GM19438 (cell line): ENCODE results near the gene HARS2.
A peak's percentile ranks its signal among the peaks of the same experiment; 100 is the strongest.
"Not testable (repeated sequence)": the region's sequence is repeated elsewhere in the genome, so short reads cannot be mapped to it uniquely, and the experiment has no call there.

Source experiments
- ATAC-seq: cut with Tn5 transposase; IDR thresholded peaks from one replicate; pipeline ENCODE4 v1.9.1; 2021; ENCODE audit warnings: low read depth; ENCODE audit not compliant: unreplicated experiment

The HARS2 gene

GRCh38 chr5:140690941-140691924, at the start of gene HARS2, which contains the start of gene HARS1:
TSS of gene HARS2 (plus strand) at chr5:140691455. CDS start at chr5:140691649, 194 bp downstream.
TSS of gene HARS1 (minus strand) at chr5:140691370. CDS start at chr5:140691304, 66 bp downstream.
- peak; percentile 98 for ATAC-seq

- no peak for ATAC-seq
Measured at GRCh38 chr5:140641716-140642115, 49.5 kb upstream of the HARS2 start.

GRCh38 chr5:140642718-140643117, 48.5 kb upstream of the HARS2 start:
- ATAC-seq = no peak

- peak; percentile 40 for ATAC-seq
Measured at GRCh38 chr5:140647042-140647419, 44.2 kb upstream of the HARS2 start.

GRCh38 chr5:140658870-140659269, 32.4 kb upstream of the HARS2 start:
- no peak for ATAC-seq

- not testable (repeated sequence) for ATAC-seq
Measured at GRCh38 chr5:140660371-140660770, 30.9 kb upstream of the HARS2 start.

GRCh38 chr5:140664030-140664358, 27.3 kb upstream of the HARS2 start:
- no peak for ATAC-seq

- ATAC-seq = peak; percentile 97
Measured at GRCh38 chr5:140664359-140665119, 26.7 kb upstream of the HARS2 start, which contains the start of gene WDR55. TSS of gene WDR55 (plus strand) at chr5:140664904. CDS start at chr5:140664913, 9 bp downstream.

GRCh38 chr5:140671035-140671434, 20.2 kb upstream of the HARS2 start:
- ATAC-seq = not testable (repeated sequence)

- no peak for ATAC-seq
Measured at GRCh38 chr5:140671472-140672125, 19.7 kb upstream of the HARS2 start.

GRCh38 chr5:140672455-140673186, 18.6 kb upstream of the HARS2 start:
- ATAC-seq = no peak

- no peak for ATAC-seq
Measured at GRCh38 chr5:140673187-140673976, 17.9 kb upstream of the HARS2 start, which contains the start of gene DND1. TSS of gene DND1 (minus strand) at chr5:140673576. CDS start at chr5:140673542, 34 bp downstream.

GRCh38 chr5:140674211-140674610, 17.0 kb upstream of the HARS2 start:
- ATAC-seq = no peak

GRCh38 chr5:140674629-140675028, 16.6 kb upstream of the HARS2 start:
- no peak for ATAC-seq

- ATAC-seq = peak; percentile 58
Measured at GRCh38 chr5:140677947-140678346, 13.3 kb upstream of the HARS2 start.

GRCh38 chr5:140678993-140679392, 12.3 kb upstream of the HARS2 start:
- ATAC-seq = no peak

GRCh38 chr5:140690376-140690932, 801 bp upstream of the HARS2 start:
- no peak for ATAC-seq

GRCh38 chr5:140694276-140694675, 3.0 kb downstream of the HARS2 start:
- no peak for ATAC-seq
